ES-I3 (cell line): Measurements from ENCODE around the gene FAM131A.

Experiments used
- H3K36me3 ChIP-seq: 2 replicates; pipeline ENCODE4 v1.6.1; 2013; ENCODE audit warnings: mild to moderate bottlenecking, low read length, control low read depth, moderate library complexity; ENCODE audit not compliant: insufficient read depth
- H3K4me1 ChIP-seq: 2 replicates; pipeline ENCODE4 v1.6.1; 2013; ENCODE audit warnings: mild to moderate bottlenecking, control low read depth, low read length; ENCODE audit not compliant: insufficient read depth
- H3K9ac ChIP-seq: 2 replicates; pipeline ENCODE4 v1.6.1; 2013; ENCODE audit warnings: low read depth, mild to moderate bottlenecking, low read length, moderate library complexity
- H3K9me3 ChIP-seq: 2 replicates; pipeline ENCODE4 v1.6.1; 2013; ENCODE audit warnings: mild to moderate bottlenecking, low read length, moderate library complexity; ENCODE audit not compliant: control insufficient read depth, insufficient read depth

The FAM131A gene

DNA sequence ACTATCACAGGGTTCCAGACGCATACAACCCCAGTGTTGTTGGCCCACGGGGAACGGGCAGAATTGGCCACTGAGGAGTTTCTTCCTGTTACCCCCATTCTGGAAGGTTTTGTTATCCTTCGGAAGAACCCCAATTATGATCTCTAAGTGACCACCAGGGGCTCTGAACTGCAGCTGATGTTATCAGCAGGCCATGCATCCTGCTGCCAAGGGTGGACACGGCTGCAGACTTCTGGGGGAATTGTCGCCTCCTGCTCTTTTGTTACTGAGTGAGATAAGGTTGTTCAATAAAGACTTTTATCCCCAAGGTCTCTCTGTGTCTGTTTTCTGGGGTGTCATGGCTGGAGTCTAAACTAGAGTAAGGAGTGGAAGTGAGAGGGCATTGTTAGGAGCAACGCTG is 28.7 kb upstream of the FAM131A start:
- peaks cover 43% of the 10 kb centered on the region for H3K36me3 ChIP-seq
- H3K9me3 ChIP-seq: no peaks in the 10 kb centered on the region
- H3K4me1 ChIP-seq: no peaks in the 10 kb centered on the region
- no peak overlapping the region for H3K9ac ChIP-seq

GRCh38 chr3:184311633-184312032 is 25.8 kb upstream of the FAM131A start:
- peaks cover 8% of the 10 kb centered on the region for H3K4me1 ChIP-seq

GRCh38 chr3:184314363-184314699 is 23.1 kb upstream of the FAM131A start, which contains the start of gene EIF4G1:
Gene EIF4G1, plus strand, starts transcription at chr3:184314606. Its CDS starts 1,191 bp downstream, at chr3:184315797.
- Histone ChIP-seq H3K9me3 (no peaks in the 10 kb centered on the region), H3K9ac (peak within 1 kb of the TSS; percentile 84), H3K36me3 (peaks cover 23% of the 10 kb centered on the region), H3K4me1 (peaks cover 20% of the 10 kb centered on the region)

More at GRCh38 chr3:184311633-184312032, 25.8 kb upstream of the FAM131A start:
- H3K36me3 ChIP-seq: peaks cover 25% of the 10 kb centered on the region
- no peak overlapping the region for H3K9ac ChIP-seq
- H3K9me3 ChIP-seq: no peaks in the 10 kb centered on the region

GRCh38 chr3:184314700-184315542 is 22.5 kb upstream of the FAM131A start:
- Histone ChIP-seq H3K9ac (peak overlapping the region; percentile 84), H3K9me3 (no peaks in the 10 kb centered on the region), H3K4me1 (peaks cover 20% of the 10 kb centered on the region), H3K36me3 (peaks cover 26% of the 10 kb centered on the region)

GRCh38 chr3:184315543-184315867 is 21.9 kb upstream of the FAM131A start:
- H3K36me3 ChIP-seq: peaks cover 31% of the 10 kb centered on the region
- H3K9me3 ChIP-seq: no peaks in the 10 kb centered on the region
- peaks cover 20% of the 10 kb centered on the region for H3K4me1 ChIP-seq
- H3K9ac ChIP-seq: peak overlapping the region; percentile 84

DNA sequence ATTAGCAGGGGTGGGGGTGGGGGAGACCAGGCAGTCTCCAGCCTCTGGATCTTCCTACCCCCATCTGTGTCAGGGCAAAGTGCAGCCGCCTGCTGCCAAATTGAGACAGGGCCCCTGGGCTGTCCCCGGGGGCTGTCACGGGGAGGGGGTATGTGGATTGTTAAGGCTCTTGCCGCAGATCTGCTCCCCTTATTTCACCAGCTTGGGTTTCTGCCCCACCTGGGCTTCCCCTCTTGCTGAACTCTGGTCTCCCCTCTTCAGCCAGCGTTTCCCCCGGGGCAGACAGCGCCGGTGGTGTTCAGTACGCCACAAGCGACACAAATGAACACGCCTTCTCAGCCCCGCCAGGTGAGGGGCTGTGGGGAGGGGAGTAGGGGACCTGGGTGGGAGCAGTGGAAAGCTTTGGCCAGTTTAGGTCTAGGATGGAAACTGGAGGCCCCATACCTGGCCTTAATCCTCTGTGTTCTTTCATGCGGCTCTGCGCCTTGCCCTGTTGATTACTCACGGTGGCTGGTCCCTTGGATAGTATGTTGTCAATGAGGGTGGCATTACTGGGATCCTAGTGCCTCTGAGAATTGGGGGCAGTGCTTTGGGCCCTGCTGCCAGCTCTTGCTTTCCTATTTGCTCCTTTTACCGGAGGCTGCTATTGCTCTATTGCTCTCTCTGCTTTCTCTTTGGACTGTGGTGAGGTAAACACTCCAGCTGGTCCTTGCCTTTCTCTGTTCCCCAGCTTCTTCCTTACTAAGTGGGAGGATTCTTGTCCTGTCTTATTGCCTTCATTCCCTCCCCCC is 21.3 kb upstream of the FAM131A start:
- peaks cover 20% of the 10 kb centered on the region for H3K4me1 ChIP-seq
- peak overlapping the region; percentile 84 for H3K9ac ChIP-seq
- no peaks in the 10 kb centered on the region for H3K9me3 ChIP-seq
- peaks cover 35% of the 10 kb centered on the region for H3K36me3 ChIP-seq

GRCh38 chr3:184316792-184317191 is 20.6 kb upstream of the FAM131A start:
- peaks cover 20% of the 10 kb centered on the region for H3K4me1 ChIP-seq
- H3K36me3 ChIP-seq: peaks cover 42% of the 10 kb centered on the region
- H3K9ac ChIP-seq: no peak overlapping the region
- no peaks in the 10 kb centered on the region for H3K9me3 ChIP-seq

DNA sequence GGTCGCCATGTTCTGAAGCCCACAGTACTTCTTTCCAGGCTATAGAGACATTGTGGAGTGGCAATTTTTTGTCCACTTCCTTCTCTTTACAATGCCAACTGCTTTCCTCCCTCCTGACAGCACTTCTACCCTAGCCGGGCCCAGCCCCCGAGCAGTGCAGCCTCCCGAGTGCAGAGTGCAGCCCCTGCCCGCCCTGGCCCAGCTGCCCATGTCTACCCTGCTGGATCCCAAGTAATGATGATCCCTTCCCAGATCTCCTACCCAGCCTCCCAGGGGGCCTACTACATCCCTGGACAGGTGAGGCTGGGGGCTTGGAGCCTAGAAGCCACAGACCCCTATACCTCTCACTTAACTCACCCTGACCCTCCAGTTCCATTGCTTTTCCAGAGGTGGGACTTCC is 20.2 kb upstream of the FAM131A start:
- Histone ChIP-seq H3K9me3 (no peaks in the 10 kb centered on the region), H3K36me3 (peaks cover 46% of the 10 kb centered on the region), H3K4me1 (peaks cover 20% of the 10 kb centered on the region), H3K9ac (no peak overlapping the region)

DNA sequence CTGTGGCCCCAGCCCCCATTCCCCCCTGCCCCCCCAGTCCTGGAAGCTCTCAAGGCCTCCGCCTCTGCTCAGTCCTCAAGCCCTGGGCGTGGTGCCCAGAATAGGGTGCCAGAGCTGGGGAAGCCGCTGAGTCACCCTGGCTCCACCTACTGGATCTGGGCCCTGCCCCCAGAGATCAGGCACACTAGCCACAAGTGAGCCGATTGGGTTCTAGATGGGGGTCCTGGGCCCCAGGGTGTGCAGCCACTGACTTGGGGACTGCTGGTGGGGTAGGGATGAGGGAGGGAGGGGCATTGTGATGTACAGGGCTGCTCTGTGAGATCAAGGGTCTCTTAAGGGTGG is 17.3 kb upstream of the FAM131A start:
- H3K36me3 ChIP-seq: peaks cover 69% of the 10 kb centered on the region
- no peaks in the 10 kb centered on the region for H3K9me3 ChIP-seq
- no peak overlapping the region for H3K9ac ChIP-seq
- peaks cover 20% of the 10 kb centered on the region for H3K4me1 ChIP-seq

GRCh38 chr3:184321666-184322065 is 15.7 kb upstream of the FAM131A start:
- peaks cover 79% of the 10 kb centered on the region for H3K36me3 ChIP-seq
- peaks cover 12% of the 10 kb centered on the region for H3K4me1 ChIP-seq
- no peaks in the 10 kb centered on the region for H3K9me3 ChIP-seq
- no peak overlapping the region for H3K9ac ChIP-seq

- Histone ChIP-seq H3K9ac (no peak overlapping the region), H3K4me1 (no peaks in the 10 kb centered on the region; the same call in 1 of the 2 replicates), H3K36me3 (peaks cover 76% of the 10 kb centered on the region), H3K9me3 (no peaks in the 10 kb centered on the region)
Measured at GRCh38 chr3:184322731-184323487, 14.5 kb upstream of the FAM131A start.

GRCh38 chr3:184323696-184324095 is 13.7 kb upstream of the FAM131A start:
- Histone ChIP-seq H3K4me1 (no peaks in the 10 kb centered on the region; the same call in 1 of the 2 replicates), H3K36me3 (peaks cover 75% of the 10 kb centered on the region), H3K9me3 (no peaks in the 10 kb centered on the region), H3K9ac (no peak overlapping the region)

GRCh38 chr3:184325269-184325668 is 12.1 kb upstream of the FAM131A start:
- H3K9ac ChIP-seq: no peak overlapping the region
- H3K4me1 ChIP-seq: no peaks in the 10 kb centered on the region
- peaks cover 75% of the 10 kb centered on the region for H3K36me3 ChIP-seq
- H3K9me3 ChIP-seq: no peaks in the 10 kb centered on the region

DNA sequence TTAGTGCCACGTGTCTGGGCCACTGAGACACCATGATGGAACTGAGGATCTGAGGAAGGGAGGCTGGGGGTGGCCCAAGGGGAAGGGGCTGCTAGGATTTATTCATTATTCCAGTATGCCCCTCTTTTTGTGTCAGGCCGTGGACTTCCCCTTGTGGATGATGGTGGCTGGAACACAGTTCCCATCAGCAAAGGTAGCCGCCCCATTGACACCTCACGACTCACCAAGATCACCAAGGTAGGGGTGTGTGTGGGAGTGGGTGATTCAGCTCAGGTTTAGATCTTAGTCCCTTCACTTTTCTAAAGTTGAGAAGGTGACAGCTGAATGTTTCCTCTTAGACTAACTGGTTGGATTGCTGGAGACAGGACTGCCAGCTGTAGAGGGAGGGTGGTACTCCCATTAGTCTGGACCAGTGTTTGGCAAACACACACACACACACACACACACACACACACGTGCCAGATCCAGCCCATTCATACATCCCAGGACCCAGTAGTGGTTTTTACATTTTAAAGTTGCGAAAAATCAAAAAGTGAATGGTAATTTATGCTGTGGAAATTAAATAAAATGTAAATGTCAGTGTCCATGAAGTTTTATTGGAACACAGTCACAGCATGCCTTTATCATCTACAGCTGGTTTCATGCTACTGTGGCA is 11.6 kb upstream of the FAM131A start:
- H3K4me1 ChIP-seq: no peaks in the 10 kb centered on the region
- peaks cover 71% of the 10 kb centered on the region for H3K36me3 ChIP-seq
- H3K9ac ChIP-seq: no peak overlapping the region
- H3K9me3 ChIP-seq: no peaks in the 10 kb centered on the region
